HTR-8/SVneo (cell line): ENCODE data around the gene PSMB1.
"Not testable (repeated sequence)": the region's sequence is repeated elsewhere in the genome, so short reads cannot be mapped to it uniquely, and the experiment has no call there.

Source experiments
- DNase-seq: peaks from one replicate; pipeline ENCODE4 v3.0.0; 2011; ENCODE audit warnings: low spot score, mixed read lengths; ENCODE audit not compliant: insufficient read length
- FAIRE-seq: peaks from 2 replicates; lab custom pipeline; 2011; peaks lifted over from hg19 to GRCh38; lab: Jason Lieb, UNC

PSMB1 gene

DNA sequence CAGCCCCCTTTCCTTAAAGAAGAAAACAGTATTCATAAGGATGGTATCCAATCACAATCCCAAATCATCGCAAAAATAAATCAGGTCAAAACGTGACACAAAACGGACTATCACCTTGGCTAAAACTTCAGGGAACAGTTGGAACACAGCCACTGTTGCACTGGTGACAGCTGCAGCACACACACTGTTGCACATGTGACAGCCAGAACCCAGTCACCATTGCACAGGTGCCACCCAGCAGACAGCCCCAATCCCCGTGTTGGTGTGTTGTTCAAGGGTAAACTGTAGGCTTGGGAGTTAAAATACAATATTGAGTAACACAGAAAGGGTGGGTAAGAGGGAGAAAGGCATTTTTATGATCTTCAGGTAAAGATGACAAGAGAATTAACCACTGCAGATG is 15.8 kb downstream of the PSMB1 start:
- FAIRE-seq (peak; percentile 28), DNase-seq (no peak)

DNA sequence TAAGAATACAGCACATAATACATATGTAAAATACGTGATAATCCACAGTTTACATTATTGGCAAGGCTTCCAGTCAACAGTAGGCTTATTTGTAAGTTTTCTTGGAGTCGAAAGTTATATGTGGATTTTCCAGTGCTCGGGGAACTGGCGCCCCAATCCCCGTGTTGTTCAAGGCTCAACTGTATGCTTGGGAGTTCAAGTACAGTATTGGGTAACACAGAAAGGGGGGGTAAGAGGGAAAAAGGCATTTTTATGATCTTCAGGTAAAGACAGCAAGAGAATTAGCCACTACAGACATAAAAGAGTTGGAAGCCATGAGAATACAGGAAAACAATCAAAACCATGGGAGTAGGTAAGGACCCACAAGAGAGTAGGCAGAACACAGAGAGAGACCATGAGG is 16.4 kb downstream of the PSMB1 start:
- DNase-seq (no peak), FAIRE-seq (no peak)

DNA sequence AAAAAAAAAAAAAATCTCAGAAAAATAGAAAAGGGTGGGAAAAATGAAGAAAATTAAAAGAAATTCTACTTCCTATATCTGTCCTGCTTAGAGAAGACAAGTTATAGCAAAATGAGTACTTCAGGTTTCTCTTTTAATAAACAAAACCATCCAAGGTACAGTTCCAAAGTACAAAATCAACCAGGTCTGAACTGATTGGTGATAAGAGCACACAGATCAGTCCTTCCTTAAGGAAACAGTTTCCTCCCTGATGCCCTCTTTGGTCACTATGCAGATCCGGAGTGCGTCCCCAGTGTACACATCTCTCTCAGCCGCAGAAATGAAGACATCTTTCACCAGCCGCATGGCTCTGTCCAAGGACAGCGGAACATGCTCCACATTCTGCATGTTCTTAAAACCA is 18.1 kb downstream of the PSMB1 start:
- FAIRE-seq (no peak), DNase-seq (no peak)

DNA sequence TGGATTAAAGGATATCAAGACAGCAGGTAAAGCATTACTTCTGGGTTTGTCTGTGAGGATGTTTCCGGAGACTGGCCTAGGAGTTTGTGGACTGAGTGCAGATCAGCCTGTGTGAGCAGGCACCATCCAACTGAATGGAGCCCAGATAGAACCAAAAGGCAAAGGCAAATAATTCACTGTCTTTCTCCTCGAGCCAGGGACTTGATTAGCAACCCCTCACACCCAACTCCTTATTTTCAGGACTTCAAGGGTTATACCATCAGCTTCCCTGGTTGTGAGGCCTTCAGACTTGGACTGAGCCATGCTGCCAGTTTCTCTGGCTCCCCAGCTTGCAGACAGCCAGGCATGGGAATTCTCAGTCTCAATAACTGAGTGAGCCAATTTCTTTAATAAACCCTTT is 19.3 kb downstream of the PSMB1 start:
- DNase-seq (no peak), FAIRE-seq (no peak)

DNA sequence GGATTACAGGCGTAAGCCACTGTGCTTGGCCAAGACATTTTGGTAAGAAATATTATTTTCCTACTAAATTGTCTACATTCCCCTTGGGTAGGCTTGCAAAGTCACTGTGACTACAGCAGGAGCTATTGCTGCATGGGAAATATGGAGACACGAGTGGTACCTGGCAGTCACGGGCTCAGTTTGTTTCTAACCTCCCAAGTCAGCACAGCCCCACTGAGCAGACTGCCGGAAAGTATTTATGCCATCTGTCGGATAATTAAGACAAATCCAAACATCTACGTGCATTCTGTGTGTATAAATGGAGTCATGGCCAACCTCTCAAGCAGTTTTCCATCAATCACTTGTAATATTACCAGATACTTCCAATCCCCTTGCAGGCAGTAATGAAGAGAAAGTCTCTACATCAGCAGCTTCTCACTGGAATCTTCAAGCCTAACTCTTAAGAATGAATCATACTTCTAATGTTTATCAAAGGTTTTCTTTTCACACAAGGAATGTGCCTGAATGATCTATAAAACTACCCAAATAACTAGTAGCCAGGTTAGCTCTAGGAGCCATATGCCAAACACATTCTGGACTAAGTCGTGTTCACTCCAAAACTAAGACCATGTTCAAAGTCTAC is 20.1 kb downstream of the PSMB1 start:
- DNase-seq (no peak), FAIRE-seq (no peak)

DNA sequence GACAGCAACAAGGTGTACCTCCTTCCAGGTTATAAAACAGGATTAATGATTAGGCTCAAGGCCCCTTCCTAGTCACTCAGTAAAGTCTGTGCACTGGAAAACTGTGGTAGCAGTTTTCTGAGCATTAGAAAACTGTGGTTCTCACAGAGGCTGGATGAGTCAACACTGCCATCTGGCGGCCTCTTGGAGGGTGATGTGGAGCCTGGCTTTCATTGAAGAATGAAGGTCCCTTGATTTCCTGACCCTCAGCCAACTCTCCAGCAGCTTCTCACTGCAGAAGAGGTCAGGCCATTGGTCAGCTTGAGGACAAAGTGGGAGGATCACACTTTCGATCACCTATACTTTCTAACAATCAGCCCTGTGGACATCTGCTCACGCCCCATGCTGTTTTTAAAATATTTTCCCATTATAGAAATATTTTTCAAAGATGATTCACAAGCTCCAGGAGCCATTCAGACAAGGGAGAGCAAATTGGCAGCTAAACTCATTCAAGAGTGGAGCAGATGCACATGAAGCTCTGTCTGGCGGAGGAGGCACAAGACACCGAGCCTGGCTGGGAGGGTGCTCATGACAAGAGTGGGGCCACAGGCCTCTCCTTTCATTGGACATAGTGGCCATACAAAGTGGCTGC is 23.2 kb downstream of the PSMB1 start:
- FAIRE-seq (no peak), DNase-seq (peak; percentile 57)

DNA sequence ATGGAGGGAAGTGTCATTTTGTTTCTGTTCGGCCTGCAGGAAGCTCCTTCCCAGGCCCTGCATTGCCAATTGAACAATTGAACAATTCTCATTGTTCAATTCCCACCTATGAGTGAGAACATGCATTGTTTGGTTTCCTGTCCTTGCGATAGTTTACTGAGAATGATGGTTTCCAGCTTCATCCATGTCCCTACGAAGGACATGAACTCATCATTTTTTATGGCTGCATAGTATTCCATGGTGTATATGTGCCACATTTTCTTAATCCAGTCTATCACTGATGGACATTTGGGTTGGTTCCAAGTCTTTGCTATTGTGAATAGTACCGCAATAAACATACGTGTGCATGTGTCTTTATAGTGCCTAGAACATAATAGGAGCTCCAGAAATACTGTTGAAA is 25.1 kb downstream of the PSMB1 start:
- not testable (repeated sequence) for FAIRE-seq, DNase-seq

DNA sequence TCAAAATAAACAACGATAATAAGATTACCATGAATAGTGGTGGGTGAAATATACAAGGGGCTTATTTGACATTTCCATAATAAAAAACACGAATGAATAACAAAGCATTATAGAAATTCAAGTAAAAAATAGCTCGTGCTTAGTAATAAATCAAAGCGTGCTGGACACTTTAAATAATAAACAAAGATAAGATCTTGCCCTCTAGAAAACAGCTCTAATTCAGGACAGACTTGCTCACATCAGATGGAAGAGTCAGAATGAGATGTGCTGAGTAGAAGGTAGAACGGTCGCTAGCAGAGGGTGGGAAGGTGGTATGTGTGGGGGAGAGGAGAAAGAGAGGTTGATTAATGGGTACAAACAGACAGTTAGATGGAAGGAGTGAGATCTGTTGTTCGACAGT is 27.3 kb downstream of the PSMB1 start:
- FAIRE-seq (no peak), DNase-seq (no peak)

DNA sequence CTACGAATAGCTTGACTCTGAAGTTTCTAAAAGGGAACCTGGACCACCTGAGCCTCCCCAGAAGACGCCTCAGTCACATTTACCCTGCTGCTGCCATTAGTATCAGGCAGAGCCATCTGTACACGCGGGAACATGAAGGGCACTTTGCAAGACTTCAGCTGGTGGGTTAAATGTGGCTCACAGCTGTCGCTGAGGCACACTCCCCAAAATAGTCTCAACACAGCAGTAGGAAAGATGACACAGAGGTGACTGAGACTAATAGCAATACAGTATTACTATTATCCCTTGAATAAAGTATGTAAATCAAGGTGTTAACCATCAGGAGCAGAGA is 29.0 kb downstream of the PSMB1 start:
- FAIRE-seq, result no peak
- DNase-seq, result no peak

DNA sequence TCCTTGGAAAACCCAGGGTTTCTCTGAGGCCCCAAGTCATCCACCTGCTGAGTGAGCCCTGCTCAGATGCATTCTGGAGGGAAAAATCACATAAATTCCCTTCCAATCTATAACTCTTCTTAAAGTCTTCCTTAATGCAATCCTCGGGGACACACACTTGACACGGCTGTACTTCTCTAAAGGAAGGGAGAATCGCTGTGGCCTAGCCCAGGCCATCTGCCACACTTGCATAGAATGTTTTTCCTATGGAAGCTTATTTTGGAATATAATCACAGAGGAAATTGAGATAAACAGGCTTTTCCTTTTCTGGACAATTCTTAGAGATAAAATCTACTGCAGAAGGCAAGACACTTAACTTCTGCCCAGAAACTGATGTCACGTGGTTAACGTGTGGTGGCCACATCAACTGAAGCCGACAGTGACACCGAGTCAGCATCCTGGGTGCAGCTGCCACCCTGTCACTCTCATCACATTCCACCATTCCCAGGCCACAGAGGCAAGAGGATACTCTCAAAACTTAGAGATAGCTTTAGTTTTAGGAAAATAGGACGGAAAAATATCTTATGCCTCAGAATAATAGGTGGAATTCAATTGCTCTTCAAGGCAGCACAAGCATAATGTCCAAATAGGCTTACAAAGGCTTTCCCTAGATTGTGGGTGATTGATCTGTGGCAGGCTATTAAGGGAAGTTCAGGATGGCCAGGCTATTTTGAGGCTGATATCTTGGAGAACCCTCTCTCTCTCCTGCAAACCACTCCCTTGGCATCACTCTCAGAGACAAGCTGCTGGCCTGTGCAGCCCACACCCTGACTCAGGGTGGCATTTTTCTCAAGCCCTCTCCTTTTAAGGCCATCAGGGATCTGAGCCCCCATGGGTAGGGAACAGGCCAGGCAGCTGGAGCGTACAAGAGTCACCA is 29.6 kb downstream of the PSMB1 start:
- FAIRE-seq (no peak), DNase-seq (no peak)

DNA sequence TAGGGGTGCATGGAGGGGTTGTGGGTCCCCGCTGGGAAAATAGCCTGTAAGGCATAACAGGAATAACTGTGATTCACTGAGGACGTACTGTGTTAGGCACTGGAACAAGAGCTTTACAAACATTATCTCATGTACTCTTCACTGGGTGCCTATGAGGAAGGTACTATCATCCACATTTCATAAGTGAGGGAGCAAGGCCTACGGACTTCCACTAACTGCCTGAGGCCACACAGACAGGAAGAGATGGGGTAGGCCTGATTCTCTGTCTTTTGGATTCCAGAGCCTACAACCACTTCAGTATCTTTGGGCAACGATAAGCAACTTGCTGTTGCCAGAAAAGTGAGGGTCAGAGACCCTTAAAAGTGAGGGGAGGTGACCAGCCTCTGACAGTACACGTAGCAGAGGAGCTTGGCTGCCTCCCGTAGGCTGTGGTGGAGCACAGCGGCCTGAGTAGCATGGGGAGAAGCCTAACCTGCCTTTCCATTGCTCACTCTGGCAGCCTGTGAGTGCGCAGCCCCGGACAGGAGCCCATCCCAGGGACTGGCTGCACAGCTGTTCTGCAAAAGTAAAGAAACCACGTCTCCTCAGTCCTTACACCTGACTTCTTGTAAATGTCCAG is 30.4 kb downstream of the PSMB1 start:
- FAIRE-seq, result no peak
- DNase-seq, result no peak

DNA sequence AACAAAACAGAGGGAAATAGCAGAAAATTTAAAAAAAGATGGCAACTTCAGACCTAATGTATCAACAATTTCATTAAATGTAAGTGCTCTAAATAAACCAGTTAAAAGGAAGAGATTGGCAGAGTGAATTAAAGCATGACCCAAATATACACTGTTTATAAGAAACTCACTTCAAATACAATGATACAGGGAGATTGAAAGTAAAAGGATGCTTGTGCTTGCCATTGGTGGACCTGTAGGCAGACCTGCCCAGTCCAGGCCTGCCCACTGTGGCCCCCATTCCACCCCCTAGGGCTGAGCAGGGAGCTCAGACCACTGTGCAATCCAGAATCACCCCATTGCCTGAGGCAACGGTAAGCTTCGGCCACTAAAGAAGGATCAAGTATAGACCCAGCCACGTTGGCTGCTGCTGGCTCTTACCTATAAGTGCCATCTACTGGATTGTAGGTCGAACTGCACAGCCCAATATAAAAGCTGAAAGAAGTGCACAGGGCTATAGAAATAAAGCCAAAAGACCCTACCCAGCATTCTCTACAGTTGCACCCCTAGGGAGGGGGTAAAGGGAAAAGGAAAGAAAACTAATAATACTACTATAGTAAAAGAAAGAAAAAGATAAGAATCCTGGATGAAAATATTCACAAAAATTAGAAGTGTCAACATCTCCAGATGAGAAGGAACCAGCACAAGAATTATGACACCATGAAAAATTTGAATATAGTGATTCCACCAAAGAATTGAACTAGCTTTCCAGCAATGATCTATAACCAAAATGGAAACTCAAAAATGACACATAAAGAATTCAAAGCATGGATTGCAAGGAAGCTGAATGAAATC is 36.1 kb downstream of the PSMB1 start:
- peak; percentile 81 for FAIRE-seq
- DNase-seq, result peak; percentile 31

DNA sequence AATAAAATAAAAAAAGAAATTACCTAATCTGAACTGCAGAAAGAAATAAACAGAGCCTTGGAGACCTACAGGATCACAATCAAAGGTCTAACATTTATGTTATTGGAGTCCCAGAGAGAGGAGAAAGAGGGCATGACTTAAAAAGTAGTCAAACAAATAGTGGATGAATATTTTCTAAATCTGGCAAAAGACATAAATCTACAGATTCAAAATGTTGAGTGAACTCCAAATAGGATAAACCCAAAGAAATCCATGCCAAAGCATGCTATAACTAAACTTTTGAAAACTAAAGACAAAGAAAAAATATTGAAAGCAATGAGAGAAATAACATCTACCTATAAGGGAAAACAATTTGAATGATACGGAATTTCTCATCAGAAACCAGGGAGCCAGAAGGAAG is 38.2 kb downstream of the PSMB1 start:
- FAIRE-seq, result no peak
- no peak for DNase-seq

DNA sequence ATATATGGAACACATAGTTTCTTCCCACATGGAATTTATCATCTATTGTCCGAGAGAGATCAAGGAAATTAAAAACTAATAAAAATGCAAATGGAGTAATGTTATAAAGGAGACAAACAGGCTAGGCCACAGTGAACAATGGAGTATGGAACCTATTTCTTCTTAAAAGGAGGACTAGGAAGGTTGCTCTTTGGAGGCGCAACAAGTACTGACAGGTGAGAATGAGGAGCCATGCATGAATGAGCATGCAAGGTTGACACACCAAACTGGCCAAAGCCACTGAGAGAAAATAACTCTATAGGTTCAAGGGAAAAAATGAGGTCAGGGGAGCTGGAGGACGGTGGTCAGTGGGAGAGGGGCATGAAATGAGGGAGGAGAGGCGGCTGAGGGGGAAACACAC is 40.9 kb downstream of the PSMB1 start:
- no peak for FAIRE-seq

DNA sequence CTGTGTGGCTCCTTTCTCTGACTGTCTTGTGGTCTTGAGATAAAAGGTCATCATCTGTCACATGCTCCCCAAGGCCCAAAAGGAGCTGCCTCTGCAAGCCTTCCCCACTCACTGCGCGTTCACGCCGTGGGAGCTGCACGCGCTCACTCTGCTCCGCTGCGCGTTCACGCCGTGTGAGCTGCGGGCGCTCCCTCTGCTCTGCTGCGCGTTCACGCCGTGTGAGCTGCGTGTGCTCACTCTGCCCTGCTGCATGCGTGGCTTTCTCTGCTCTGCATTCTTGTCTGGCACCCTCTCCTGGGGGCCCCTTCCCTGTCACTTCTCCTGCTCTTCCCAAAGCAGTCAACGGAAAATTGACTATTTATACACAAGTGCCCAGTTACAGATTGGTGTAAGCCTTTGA is 42.5 kb downstream of the PSMB1 start:
- FAIRE-seq (no peak), DNase-seq (no peak)

More for the DNA sequence above, 40.9 kb downstream of the PSMB1 start:
- DNase-seq, result no peak

DNA sequence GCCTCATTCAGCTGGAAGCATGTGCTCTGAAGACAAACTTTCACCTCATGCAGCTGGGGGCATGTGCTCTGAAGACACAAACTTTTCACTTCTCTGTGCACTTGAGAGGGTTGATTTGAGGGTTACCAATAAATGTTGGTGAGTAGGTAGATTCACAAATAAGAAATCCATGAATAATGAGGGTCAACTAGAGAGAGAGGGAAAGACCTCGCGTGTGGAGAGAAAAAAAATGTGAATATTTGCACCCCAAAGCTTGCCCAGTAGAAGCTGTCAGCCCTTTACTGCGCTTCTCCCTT is 43.4 kb downstream of the PSMB1 start:
- no peak for DNase-seq
- no peak for FAIRE-seq

DNA sequence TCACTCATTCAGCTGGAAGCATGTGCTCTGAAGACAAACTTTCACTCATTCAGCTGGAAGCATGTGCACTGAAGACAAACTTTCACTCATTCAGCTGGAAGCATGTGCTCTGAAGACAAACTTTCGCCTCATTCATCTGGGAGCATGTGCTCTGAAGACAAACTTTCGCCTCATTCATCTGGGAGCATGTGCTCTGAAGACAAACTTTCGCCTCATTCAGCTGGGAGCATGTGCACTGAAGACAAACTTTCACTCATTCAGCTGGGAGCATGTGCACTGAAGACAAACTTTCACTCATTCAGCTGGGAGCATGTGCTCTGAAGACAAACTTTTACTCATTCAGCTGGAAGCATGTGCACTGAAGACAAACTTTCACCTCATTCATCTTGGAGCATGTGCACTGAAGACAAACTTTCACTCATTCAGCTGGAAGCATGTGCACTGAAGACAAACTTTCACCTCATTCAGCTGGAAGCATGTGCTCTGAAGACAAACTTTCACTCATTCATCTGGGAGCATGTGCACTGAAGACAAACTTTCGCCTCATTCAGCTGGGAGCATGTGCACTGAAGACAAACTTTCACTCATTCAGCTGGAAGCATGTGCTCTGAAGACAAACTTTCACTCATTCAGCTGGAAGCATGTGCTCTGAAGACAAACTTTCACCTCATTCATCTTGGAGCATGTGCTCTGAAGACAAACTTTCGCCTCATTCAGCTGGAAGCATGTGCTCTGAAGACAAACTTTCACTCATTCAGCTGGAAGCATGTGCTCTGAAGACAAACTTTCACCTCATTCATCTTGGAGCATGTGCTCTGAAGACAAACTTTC is 44.0 kb downstream of the PSMB1 start:
- FAIRE-seq, DNase-seq: not testable (repeated sequence)

DNA sequence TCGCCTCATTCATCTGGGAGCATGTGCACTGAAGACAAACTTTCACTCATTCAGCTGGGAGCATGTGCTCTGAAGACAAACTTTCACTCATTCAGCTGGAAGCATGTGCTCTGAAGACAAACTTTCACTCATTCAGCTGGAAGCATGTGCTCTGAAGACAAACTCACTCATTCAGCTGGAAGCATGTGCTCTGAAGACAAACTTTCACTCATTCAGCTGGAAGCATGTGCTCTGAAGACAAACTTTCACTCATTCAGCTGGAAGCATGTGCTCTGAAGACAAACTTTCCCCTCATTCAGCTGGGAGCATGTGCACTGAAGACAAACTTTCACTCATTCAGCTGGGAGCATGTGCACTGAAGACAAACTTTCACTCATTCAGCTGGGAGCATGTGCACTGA is 44.8 kb downstream of the PSMB1 start:
- FAIRE-seq, DNase-seq: not testable (repeated sequence)

DNA sequence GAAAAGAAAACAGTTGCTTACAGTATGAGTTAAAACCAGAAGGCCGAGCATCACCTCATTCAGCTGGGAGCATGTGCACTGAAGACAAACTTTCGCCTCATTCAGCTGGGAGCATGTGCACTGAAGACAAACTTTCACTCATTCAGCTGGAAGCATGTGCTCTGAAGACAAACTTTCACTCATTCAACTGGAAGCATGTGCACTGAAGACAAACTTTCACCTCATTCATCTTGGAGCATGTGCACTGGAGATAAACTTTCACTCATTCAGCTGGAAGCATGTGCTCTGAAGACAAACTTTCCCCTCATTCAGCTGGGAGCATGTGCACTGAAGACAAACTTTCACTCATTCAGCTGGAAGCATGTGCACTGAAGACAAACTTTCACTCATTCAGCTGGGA is 45.4 kb downstream of the PSMB1 start:
- not testable (repeated sequence) for FAIRE-seq

More for the DNA sequence above, 45.4 kb downstream of the PSMB1 start:
- DNase-seq, result not testable (repeated sequence)
